ENCODE measurements around the gene NRCAM. TPM values are rescaled to one million over a fixed set of nuclear protein-coding genes. Genes with fewer than 3 reads are reported as not detected.

The NRCAM gene
- polyA plus RNA-seq, 1 donor (not counting 4 experiments of a cell fraction or from before 2014, with no cell fraction given), result 4.0 TPM

DNA sequence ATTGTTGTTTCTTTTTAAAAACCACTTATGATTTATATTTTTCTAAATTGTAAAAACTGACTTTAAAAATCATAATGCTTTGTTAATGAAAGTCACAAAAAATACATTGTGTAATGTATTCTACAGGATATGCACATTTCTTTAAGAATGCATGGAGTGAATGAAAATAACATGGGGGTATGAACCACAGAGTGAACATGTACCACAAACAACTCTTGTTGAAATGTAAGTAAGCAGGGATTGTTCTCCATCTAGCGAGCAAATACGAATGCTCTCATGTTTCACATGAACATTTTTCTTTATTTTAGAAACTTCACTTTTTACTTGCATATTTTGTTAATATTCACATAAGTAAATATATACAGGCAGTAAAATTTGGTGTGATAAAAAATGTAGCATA lies 290.5 kb downstream of the NRCAM start:
- TF ChIP-seq EZH2 (IDR thresholded peaks at IDR 0.05; ENCODE audit: low read length), result no peak
- TF ChIP-seq, protein P1, sequence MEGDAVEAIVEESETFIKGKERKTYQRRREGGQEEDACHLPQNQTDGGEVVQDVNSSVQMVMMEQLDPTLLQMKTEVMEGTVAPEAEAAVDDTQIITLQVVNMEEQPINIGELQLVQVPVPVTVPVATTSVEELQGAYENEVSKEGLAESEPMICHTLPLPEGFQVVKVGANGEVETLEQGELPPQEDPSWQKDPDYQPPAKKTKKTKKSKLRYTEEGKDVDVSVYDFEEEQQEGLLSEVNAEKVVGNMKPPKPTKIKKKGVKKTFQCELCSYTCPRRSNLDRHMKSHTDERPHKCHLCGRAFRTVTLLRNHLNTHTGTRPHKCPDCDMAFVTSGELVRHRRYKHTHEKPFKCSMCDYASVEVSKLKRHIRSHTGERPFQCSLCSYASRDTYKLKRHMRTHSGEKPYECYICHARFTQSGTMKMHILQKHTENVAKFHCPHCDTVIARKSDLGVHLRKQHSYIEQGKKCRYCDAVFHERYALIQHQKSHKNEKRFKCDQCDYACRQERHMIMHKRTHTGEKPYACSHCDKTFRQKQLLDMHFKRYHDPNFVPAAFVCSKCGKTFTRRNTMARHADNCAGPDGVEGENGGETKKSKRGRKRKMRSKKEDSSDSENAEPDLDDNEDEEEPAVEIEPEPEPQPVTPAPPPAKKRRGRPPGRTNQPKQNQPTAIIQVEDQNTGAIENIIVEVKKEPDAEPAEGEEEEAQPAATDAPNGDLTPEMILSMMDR (optimal IDR thresholded peaks at IDR 0.05 in 1 of 3, IDR thresholded peaks at IDR 0.05 in 1 of 3, conservative IDR thresholded peaks at IDR 0.05 in 1 of 3; ENCODE audit: extremely low read depth in 1 of 3, insufficient read depth in 2 of 3, low read length in 3 of 3), result no peak
- Histone ChIP-seq H3K4me2 (ENCODE audit: control insufficient read depth, extremely low read depth, insufficient read depth, low read depth, low read length) (no peak overlapping the region), H3K27ac (ENCODE audit: control insufficient read depth, insufficient read depth, low read length) (no peak overlapping the region), H3K4me1 (ENCODE audit: control insufficient read depth, extremely low read depth, insufficient read depth, low read length) (no peaks in the 10 kb centered on the region), H3K27me3 (ENCODE audit: control insufficient read depth, extremely low read depth, insufficient read depth, low read length) (no peaks in the 10 kb centered on the region), H3K9ac (ENCODE audit: control insufficient read depth, extremely low read depth, insufficient read depth, low read length) (no peak overlapping the region), H4K20me1 (ENCODE audit: control insufficient read depth, extremely low read depth, insufficient read depth, low read length) (no peaks in the 10 kb centered on the region), H3K9me3 (ENCODE audit: control insufficient read depth, low read depth, low read length) (no peaks in the 10 kb centered on the region), H3K4me3 (ENCODE audit: control insufficient read depth in 2 of 3, extremely low read depth in 1 of 3, insufficient read depth in 2 of 3, low read depth in 1 of 3, low read length in 3 of 3) (no peak overlapping the region), H3K79me2 (ENCODE audit: control insufficient read depth, insufficient read depth, low read length) (no peaks in the 10 kb centered on the region), H3K36me3 (ENCODE audit: control insufficient read depth in 2 of 2, extremely low read depth in 1 of 2, insufficient read depth in 2 of 2, low read length in 2 of 2) (no peaks in the 10 kb centered on the region), H3K9me1 (ENCODE audit: control insufficient read depth, extremely low read depth, insufficient read depth, low read length) (no peaks in the 10 kb centered on the region), H2AFZ (ENCODE audit: control insufficient read depth, low read length) (no peak overlapping the region)
- DNase-seq (ENCODE audit: low read depth, low spot score) (no peak), FAIRE-seq (no peak)
- dilution Hi-C loops (cut with MboI; ENCODE audit: extremely low pct_ligation_motif_present, low sequenced_read_pairs), result no loop called here

GRCh38 chr7:108164946-108165345 lies 291.3 kb downstream of the NRCAM start:
- Histone ChIP-seq H3K4me1 (ENCODE audit: control insufficient read depth, extremely low read depth, insufficient read depth, low read length) (no peaks in the 10 kb centered on the region), H3K27ac (ENCODE audit: control insufficient read depth, insufficient read depth, low read length) (no peak overlapping the region), H3K4me2 (ENCODE audit: control insufficient read depth, extremely low read depth, insufficient read depth, low read depth, low read length) (no peak overlapping the region), H4K20me1 (ENCODE audit: control insufficient read depth, extremely low read depth, insufficient read depth, low read length) (no peaks in the 10 kb centered on the region), H3K79me2 (ENCODE audit: control insufficient read depth, insufficient read depth, low read length) (no peaks in the 10 kb centered on the region), H3K9ac (ENCODE audit: control insufficient read depth, extremely low read depth, insufficient read depth, low read length) (no peak overlapping the region), H3K4me3 (ENCODE audit: control insufficient read depth in 2 of 3, extremely low read depth in 1 of 3, insufficient read depth in 2 of 3, low read depth in 1 of 3, low read length in 3 of 3) (no peak overlapping the region), H2AFZ (ENCODE audit: control insufficient read depth, low read length) (no peak overlapping the region), H3K27me3 (ENCODE audit: control insufficient read depth, extremely low read depth, insufficient read depth, low read length) (no peaks in the 10 kb centered on the region), H3K9me1 (ENCODE audit: control insufficient read depth, extremely low read depth, insufficient read depth, low read length) (no peaks in the 10 kb centered on the region), H3K36me3 (ENCODE audit: control insufficient read depth in 2 of 2, extremely low read depth in 1 of 2, insufficient read depth in 2 of 2, low read length in 2 of 2) (no peaks in the 10 kb centered on the region), H3K9me3 (ENCODE audit: control insufficient read depth, low read depth, low read length) (no peaks in the 10 kb centered on the region)
- no peak for DNase-seq (ENCODE audit: low read depth, low spot score)
- no peak for TF ChIP-seq EZH2 (IDR thresholded peaks at IDR 0.05; ENCODE audit: low read length)
- TF ChIP-seq, protein P1 (optimal IDR thresholded peaks at IDR 0.05 in 1 of 3, IDR thresholded peaks at IDR 0.05 in 1 of 3, conservative IDR thresholded peaks at IDR 0.05 in 1 of 3; ENCODE audit: extremely low read depth in 1 of 3, insufficient read depth in 2 of 3, low read length in 3 of 3), result no peak
- no peak for FAIRE-seq
- dilution Hi-C loops (cut with MboI; ENCODE audit: extremely low pct_ligation_motif_present, low sequenced_read_pairs), result no loop called here

All from keratinocyte (primary cell).